CD4-positive, alpha-beta T cell treated with Interleukin-4 for 1 hour (primary cell): ENCODE results near the gene CNTN1.

ENCODE experiments used
- DNase-seq, 2 donors: peaks; one replicate each; pipeline ENCODE4 v3.0.0-alpha.2; 2020 to 2022

CNTN1 gene

GRCh38 chr12:40870981-40871380, 178.7 kb downstream of the CNTN1 start:
- DNase-seq: no peak

DNA sequence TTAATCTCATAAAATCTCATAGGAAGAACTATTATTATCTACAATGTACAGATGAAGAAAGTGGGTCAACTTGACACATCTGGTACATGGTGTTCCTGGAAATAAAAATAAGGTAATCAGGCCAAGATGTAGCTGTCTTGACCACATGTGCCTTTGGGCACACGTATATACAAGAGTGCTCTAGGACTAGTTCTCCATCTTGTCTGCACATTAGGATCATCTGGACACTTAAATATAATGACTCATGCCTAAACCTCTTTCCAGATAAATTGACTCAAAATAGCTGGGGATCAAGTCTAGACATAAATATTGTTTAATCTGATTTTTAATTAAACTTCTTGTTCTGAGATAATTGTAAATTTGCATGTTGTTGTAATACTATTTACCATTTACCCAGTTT, 182.6 kb downstream of the CNTN1 start:
- DNase-seq: no peak

DNA sequence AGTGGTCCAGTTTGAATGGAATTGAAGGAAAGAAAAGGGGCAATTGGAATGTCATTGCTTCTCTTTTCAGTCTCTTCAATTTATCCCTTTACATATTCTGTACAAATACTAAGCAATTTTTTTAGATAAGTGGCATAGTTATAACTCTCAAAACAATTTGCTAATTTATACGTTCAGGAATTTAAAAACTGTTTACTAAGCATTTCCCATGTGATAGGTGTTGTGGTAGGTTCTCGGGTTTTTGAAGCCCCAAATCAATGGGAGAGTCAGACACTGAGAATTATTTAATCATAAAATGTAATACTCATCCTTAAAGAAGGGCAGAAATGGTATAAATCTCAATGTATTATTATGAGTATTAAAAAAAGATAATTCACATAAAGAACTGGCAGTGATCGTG, 197.1 kb downstream of the CNTN1 start:
- no peak for DNase-seq

DNA sequence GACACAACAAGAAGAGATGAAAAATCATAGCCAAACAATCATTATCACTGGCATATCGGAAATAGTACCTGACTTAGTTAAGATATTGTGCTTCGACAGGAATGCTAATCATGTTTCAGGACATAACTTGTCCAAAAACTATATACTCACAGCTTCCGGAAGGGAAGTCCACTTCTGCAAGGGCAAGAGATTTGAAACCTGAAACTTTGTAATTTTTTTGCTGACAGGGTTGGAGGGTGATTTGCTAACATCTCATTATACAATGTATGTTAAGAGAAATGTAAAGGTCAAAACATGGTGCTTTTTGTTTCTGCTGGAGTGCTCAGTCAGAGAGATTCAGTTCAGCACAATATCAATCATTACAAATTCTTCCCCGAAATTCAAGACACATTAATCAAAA, 200.3 kb downstream of the CNTN1 start:
- DNase-seq: no peak

- no peak for DNase-seq
These were observed 206.3 kb downstream of the CNTN1 start for GRCh38 chr12:40898505-40898904.

GRCh38 chr12:40903040-40903439, 210.8 kb downstream of the CNTN1 start:
- DNase-seq: no peak

DNA sequence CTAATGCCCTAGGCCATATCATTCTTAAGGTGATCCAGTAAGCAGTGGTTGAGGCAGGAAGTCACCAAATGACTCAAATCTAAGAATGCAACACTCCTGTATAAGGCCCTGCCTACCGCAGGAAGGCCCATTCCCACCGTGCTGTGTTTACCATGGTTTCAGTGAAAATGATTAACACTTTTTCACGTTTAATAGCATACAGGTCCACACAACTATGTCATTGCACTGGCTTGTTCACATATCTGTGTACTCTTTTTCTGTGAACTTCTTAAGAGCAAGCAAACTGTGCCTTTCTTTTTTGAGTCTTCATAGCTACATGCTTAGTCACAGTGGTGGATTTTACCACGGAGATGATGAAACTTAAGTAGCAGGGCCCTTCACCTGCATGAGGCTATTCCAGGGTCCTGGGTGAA, 214.9 kb downstream of the CNTN1 start:
- no peak for DNase-seq

GRCh38 chr12:40911676-40912075, 219.4 kb downstream of the CNTN1 start:
- no peak for DNase-seq

GRCh38 chr12:40915172-40915571, 222.9 kb downstream of the CNTN1 start:
- no peak for DNase-seq

DNA sequence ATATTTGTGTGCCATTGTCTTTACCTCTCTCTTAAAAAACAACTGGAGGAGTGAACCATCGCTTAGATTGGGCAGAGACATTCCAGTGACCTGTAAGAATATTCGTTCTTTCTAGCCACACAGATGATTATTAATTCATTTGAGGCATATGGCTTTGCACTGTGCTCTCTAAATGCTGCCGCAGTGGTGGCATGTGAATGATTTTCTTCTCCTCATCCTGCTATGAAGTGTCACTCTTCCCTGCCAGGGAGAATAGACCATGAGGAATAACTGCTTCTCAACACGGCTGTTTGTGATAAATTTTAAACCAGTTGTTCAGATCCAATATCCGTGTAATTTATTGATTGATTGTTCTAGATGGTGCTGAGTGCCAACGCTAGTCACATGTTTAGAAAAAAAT, 225.3 kb downstream of the CNTN1 start:
- no peak for DNase-seq

- no peak for DNase-seq
These were observed 229.4 kb downstream of the CNTN1 start for GRCh38 chr12:40921563-40922163.

DNA sequence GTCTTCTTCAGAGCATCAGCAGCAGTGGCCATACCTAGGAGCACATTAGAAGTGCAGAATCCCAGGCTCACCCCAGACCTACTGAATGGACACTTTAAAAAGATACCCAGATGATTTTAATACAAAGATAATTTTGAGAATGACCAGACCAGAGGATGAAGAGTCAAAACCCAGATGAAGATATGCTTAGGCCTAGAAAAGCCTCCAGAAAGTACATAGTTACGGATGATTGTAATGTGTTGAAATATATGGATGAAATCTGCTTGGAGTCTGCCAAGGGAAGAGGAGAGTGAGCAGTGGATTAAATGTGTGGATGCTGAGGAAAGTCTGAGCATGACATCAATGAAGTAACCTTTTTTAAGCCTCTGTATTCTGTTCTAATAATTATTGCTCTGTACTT, 245.7 kb downstream of the CNTN1 start:
- no peak for DNase-seq

GRCh38 chr12:40942326-40942725, 250.1 kb downstream of the CNTN1 start:
- no peak for DNase-seq

- no peak for DNase-seq
These were observed 253.5 kb downstream of the CNTN1 start for GRCh38 chr12:40945772-40946171.

GRCh38 chr12:40946612-40947194, 254.5 kb downstream of the CNTN1 start:
- peak in 1 of 2 donors; percentile 30 for DNase-seq

DNA sequence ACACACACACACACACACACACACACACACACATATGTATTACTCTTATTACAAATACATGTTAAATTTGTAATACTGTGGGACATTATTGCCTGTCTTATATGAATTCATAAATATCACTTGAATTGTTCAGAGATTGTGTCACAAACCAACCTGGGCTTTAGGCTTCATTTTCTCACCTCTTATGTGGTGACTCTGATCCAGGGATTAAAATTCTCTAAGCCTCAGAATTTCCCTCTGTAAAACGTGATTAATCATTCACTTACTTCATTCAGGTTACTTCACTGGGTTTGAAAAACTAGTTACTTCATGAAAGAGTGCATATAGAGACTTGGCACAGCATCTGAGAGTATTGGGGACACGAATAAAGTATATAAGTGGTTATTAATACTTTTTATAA, 255.6 kb downstream of the CNTN1 start:
- no peak for DNase-seq

GRCh38 chr12:40953076-40953475, 260.8 kb downstream of the CNTN1 start:
- DNase-seq: no peak

DNA sequence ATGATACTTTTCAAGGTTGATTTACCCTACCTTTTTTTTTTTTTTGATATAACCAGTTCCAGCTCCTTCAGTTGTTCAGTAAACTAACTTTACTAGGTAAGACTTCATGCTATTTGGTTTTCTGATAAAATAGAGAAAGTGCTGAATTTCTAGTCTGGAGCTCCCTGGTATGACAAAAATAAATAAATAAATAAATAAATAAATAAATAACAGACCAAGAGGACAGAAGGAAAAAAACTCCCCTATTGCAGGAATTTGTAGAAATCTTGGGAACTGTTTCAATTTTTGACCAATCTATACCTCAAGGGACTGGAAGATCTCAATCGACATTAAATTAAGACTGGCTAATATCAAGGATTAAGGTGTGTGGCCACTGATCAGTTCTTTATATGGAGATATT, 265.2 kb downstream of the CNTN1 start:
- DNase-seq: no peak

DNA sequence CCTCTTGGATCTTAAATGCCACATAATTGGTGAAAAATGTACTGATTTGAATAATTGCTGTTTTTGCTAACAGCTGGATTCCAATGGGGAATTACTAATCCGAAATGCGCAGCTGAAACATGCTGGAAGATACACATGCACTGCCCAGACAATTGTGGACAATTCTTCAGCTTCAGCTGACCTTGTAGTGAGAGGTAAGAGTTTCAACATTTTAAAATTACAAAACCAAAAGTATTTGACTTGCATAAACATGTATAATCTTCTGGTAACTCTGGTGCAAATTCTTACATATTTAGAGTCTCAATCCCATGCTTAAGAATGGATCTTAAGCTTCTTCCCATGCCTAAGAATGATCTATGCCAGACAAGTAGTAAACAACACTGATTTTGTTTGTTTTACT, 266.8 kb downstream of the CNTN1 start:
- no peak for DNase-seq

- DNase-seq: no peak
These were observed 271.5 kb downstream of the CNTN1 start for GRCh38 chr12:40963751-40964150.

GRCh38 chr12:40969796-40970195, 277.6 kb downstream of the CNTN1 start:
- no peak for DNase-seq

GRCh38 chr12:40970320-40970907, 278.2 kb downstream of the CNTN1 start:
- no peak for DNase-seq

GRCh38 chr12:40971911-40972310, 279.7 kb downstream of the CNTN1 start:
- no peak for DNase-seq

DNA sequence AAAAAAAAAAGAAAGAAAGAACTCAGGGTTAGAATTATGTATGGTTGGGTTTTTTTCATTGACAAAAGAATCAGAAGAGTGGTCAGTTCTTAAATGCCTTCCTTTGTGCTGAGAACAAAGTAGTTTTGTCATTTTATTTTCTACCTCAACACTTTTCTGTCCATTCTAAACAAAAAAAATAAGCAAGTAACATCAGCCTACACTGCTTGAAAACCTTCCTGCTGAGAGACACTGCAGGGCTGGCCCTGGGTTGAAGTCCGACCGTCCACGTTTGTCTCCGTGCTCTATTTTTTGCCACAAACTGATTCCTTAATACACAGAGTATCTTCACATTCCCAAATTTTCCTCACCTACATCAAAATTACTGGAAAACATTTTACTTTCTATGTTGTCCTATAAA, 284.3 kb downstream of the CNTN1 start:
- no peak for DNase-seq

DNA sequence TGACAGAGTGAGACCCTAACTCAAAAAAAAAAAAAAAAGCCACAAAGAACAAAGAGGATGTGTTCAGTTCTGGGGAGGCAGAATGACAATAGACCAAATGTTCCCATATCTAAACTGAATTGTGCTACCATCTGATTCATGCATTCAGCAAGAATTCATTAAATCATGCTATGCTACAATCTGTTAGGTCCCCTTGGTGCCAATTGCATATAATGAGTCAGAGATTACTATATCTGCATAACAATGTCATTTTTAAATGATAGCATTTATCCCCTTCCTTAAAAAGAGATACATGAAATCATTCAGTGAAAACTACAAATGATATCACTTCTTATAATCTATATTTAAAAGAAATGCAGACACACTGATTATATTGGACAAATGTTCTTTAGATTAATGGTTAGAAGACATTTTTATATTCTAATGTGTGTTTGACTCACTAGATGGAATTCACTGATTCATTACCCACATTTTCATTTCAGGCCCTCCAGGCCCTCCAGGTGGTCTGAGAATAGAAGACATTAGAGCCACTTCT, 288.3 kb downstream of the CNTN1 start:
- DNase-seq: no peak
